Liver (tissue), 9 donors: ENCODE results near the gene LGALS9. TPM values are rescaled to one million over a fixed set of nuclear protein-coding genes. Genes with fewer than 3 reads are reported as not detected.

Experiments used
- DNase-seq: peaks from one replicate; pipeline ENCODE4 v3.0.0-alpha.2; 2017; ENCODE audit warnings: low spot score
- H3K27ac ChIP-seq, 2 donors: one replicate each; pipeline ENCODE4 v1.7.0; 2013; ENCODE audit warnings: inconsistent platforms in 2 of 2, low read length in 2 of 2, control low read depth in 1 of 2, low read depth in 1 of 2, mild to moderate bottlenecking in 1 of 2
- H3K27me3 ChIP-seq, 4 donors: one replicate each; pipeline versions ENCODE4 v1.6.1 to v1.7.0; 2013; ENCODE audit warnings: low read length in 3 of 4, inconsistent platforms in 1 of 4, mild to moderate bottlenecking in 1 of 4, moderate library complexity in 1 of 4; ENCODE audit not compliant: control insufficient read depth in 4 of 4, insufficient read depth in 4 of 4
- H3K36me3 ChIP-seq, 4 donors: one replicate each; pipeline versions ENCODE4 v1.6.1 to v1.7.0; 2013; ENCODE audit warnings: low read length in 3 of 4, mild to moderate bottlenecking in 3 of 4, low read depth in 1 of 4, moderate library complexity in 1 of 4; ENCODE audit not compliant: control insufficient read depth in 4 of 4, insufficient read depth in 3 of 4
- H3K4me1 ChIP-seq, 4 donors: one replicate each; pipeline versions ENCODE4 v1.6.1 to v1.7.0; 2013; ENCODE audit warnings: low read length in 3 of 4, mild to moderate bottlenecking in 3 of 4, moderate library complexity in 1 of 4; ENCODE audit not compliant: control insufficient read depth in 4 of 4, insufficient read depth in 4 of 4
- H3K4me3 ChIP-seq, 3 donors: one replicate each; pipeline versions ENCODE4 v1.6.1 to v1.7.0; 2013; ENCODE audit warnings: low read length in 3 of 3, control low read depth in 1 of 3, low read depth in 1 of 3, mild to moderate bottlenecking in 1 of 3
- H3K9ac ChIP-seq, 2 donors: one replicate each; pipeline ENCODE4 v1.7.0; 2013; ENCODE audit warnings: low read length in 2 of 2, mild to moderate bottlenecking in 2 of 2, moderate library complexity in 2 of 2, control low read depth in 1 of 2, low read depth in 1 of 2
- H3K9me3 ChIP-seq, 4 donors: one replicate each; pipeline versions ENCODE4 v1.6.1 to v1.7.0; 2013; ENCODE audit warnings: low read length in 3 of 4; ENCODE audit not compliant: control insufficient read depth in 4 of 4
- EGR1 ChIP-seq, 2 donors: IDR thresholded peaks; 2 replicates each; pipeline ENCODE4 v1.6.1; 2016 to 2018; ENCODE audit warnings: antibody characterized with exemption in 2 of 2, low read depth in 2 of 2
- FOXA1 ChIP-seq: IDR thresholded peaks from 2 replicates; pipeline ENCODE4 v1.6.1; 2016; ENCODE audit warnings: antibody characterized with exemption
- FOXA2 ChIP-seq: IDR thresholded peaks from 2 replicates; pipeline ENCODE4 v1.6.1; 2016; ENCODE audit warnings: antibody characterized with exemption
- GABPA ChIP-seq, 2 donors: IDR thresholded peaks in 1 of 2; conservative IDR thresholded peaks in 1 of 2; 2 replicates each; pipeline ENCODE4 v1.6.1; 2016; ENCODE audit warnings: antibody characterized with exemption in 2 of 2, mild to moderate bottlenecking in 1 of 2, moderate library complexity in 1 of 2
- HNF4A ChIP-seq, 2 donors: conservative IDR thresholded peaks; 2 replicates each; pipeline ENCODE4 v1.6.1; 2016; ENCODE audit warnings: antibody characterized with exemption in 2 of 2, mild to moderate bottlenecking in 2 of 2
- HNF4G ChIP-seq: IDR thresholded peaks from 2 replicates; pipeline ENCODE4 v1.6.1; 2016; ENCODE audit warnings: antibody characterized with exemption
- JUND ChIP-seq, 2 donors: IDR thresholded peaks; 2 replicates each; pipeline ENCODE4 v1.6.1; 2016; ENCODE audit warnings: antibody characterized with exemption in 2 of 2
- NR2F2 ChIP-seq: IDR thresholded peaks from 2 replicates; pipeline ENCODE4 v1.6.1; 2016; ENCODE audit warnings: antibody characterized with exemption
- RAD21 ChIP-seq, 2 donors: IDR thresholded peaks; 2 replicates each; pipeline ENCODE4 v1.6.1; 2016; ENCODE audit warnings: antibody characterized with exemption in 2 of 2, mild to moderate bottlenecking in 2 of 2
- SP1 ChIP-seq: IDR thresholded peaks from 2 replicates; pipeline ENCODE4 v1.6.1; 2018; ENCODE audit warnings: antibody characterized with exemption, mild to moderate bottlenecking
- TAF1 ChIP-seq: conservative IDR thresholded peaks from 2 replicates; pipeline ENCODE4 v1.6.1; 2016; ENCODE audit warnings: antibody characterized with exemption, mild to moderate bottlenecking
- YY1 ChIP-seq: IDR thresholded peaks from 2 replicates; pipeline ENCODE4 v1.6.1; 2016; ENCODE audit warnings: antibody characterized with exemption, mild to moderate bottlenecking
- WGBS: extraction: QIAGEN DNeasy Blood & Tissue Kit; methylation state at CpG from one replicate; pipeline ENCODE4 v1.1.7; 2013; 5-methylcytosine and 5-hydroxymethylcytosine counted together
- polyA plus RNA-seq, 2 donors: library from polyadenylated mRNA; stranded (reverse) in 1 of 2; unstranded in 1 of 2; fragments of 200-250 nt in 1 of 2; fragments of >200 nt in 1 of 2; fragmentation: Nextera tagmentation in 1 of 2; extraction: Ambion mirVana in 1 of 2; gene quantifications; one replicate each; pipeline versions ENCODE4 v1.2.1 to v1.2.3, GENCODE V29; 2013 to 2015
- total RNA-seq, 2 donors: library from RNA; depleted of rRNA; stranded (reverse); fragments of >200 nt; gene quantifications; one replicate each; pipeline ENCODE4 v1.2.3, GENCODE V29; 2014
- TF ChIP-seq, protein P1 (sequence below): IDR thresholded peaks from 2 replicates; pipeline ENCODE4 v1.6.1; 2016; ENCODE audit warnings: antibody characterized with exemption, mild to moderate bottlenecking
- TF ChIP-seq, protein P2 (sequence below): IDR thresholded peaks from 2 replicates; pipeline ENCODE4 v1.6.1; 2016; ENCODE audit warnings: antibody characterized with exemption
- TF ChIP-seq, protein P3 (sequence below): IDR thresholded peaks from 2 replicates; pipeline ENCODE4 v1.6.1; 2016; ENCODE audit warnings: antibody characterized with exemption
- TF ChIP-seq, protein P4 (sequence below): IDR thresholded peaks from 2 replicates; pipeline ENCODE4 v1.6.1; 2016; ENCODE audit warnings: antibody characterized with exemption
- TF ChIP-seq, protein P5 (sequence below): fragments of 150-350 bp; IDR thresholded peaks from 2 replicates; pipeline ENCODE4 v1.5.1; 2017; ENCODE audit warnings: improper control_type of control experiment, low read depth, low read length; ENCODE audit not compliant: missing input control
- donor health status: healthy.
- donor health status: healthy.
- donor health status: healthy.
- donor health status: healthy.
- donor health status: healthy.

LGALS9 gene
- total and polyA plus RNA-seq, 4 donors: 6.1 to 24.7 (median 13.5) TPM

DNA sequence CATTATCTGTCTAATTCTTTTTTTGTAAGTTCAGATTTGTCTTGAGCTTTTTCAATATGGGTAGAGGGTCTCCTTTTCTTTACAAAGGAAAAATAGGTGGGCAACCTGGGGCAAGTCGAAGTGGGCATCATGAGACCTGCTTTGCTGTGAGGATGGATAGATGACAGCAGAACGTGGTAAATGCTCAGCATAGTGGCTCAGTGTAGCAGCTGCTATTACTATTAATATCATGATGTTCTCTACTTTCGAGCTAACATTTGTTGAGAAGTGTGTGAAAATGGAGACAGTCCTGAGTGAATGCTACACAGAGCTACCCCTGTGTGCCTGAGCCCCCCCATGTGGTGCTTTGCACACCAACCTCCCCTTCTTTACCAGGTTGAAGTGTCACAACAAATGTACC is 39.0 kb upstream of the LGALS9 start:
- no peaks in the 10 kb centered on the region for H3K27me3 ChIP-seq
- no peak overlapping the region for H3K9ac ChIP-seq
- WGBS: 93% methylated on average over 3 of the region's 3 CpGs
- H3K4me3 ChIP-seq: no peak overlapping the region
- TF ChIP-seq EGR1 (IDR thresholded peaks at IDR 0.05; ENCODE audit: low read depth in 2 of 2): no peak
- no peak for TF ChIP-seq YY1
- TF ChIP-seq NR2F2: no peak
- no peak for TF ChIP-seq SP1
- TF ChIP-seq JUND (IDR thresholded peaks at IDR 0.05): no peak
- TF ChIP-seq HNF4A (conservative IDR thresholded peaks at IDR 0.05): no peak
- no peak for TF ChIP-seq FOXA1
- TF ChIP-seq, protein P1, sequence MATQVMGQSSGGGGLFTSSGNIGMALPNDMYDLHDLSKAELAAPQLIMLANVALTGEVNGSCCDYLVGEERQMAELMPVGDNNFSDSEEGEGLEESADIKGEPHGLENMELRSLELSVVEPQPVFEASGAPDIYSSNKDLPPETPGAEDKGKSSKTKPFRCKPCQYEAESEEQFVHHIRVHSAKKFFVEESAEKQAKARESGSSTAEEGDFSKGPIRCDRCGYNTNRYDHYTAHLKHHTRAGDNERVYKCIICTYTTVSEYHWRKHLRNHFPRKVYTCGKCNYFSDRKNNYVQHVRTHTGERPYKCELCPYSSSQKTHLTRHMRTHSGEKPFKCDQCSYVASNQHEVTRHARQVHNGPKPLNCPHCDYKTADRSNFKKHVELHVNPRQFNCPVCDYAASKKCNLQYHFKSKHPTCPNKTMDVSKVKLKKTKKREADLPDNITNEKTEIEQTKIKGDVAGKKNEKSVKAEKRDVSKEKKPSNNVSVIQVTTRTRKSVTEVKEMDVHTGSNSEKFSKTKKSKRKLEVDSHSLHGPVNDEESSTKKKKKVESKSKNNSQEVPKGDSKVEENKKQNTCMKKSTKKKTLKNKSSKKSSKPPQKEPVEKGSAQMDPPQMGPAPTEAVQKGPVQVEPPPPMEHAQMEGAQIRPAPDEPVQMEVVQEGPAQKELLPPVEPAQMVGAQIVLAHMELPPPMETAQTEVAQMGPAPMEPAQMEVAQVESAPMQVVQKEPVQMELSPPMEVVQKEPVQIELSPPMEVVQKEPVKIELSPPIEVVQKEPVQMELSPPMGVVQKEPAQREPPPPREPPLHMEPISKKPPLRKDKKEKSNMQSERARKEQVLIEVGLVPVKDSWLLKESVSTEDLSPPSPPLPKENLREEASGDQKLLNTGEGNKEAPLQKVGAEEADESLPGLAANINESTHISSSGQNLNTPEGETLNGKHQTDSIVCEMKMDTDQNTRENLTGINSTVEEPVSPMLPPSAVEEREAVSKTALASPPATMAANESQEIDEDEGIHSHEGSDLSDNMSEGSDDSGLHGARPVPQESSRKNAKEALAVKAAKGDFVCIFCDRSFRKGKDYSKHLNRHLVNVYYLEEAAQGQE: no peak
- TF ChIP-seq, protein P2, sequence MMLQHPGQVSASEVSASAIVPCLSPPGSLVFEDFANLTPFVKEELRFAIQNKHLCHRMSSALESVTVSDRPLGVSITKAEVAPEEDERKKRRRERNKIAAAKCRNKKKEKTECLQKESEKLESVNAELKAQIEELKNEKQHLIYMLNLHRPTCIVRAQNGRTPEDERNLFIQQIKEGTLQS: no peak
- TF ChIP-seq, protein P3, sequence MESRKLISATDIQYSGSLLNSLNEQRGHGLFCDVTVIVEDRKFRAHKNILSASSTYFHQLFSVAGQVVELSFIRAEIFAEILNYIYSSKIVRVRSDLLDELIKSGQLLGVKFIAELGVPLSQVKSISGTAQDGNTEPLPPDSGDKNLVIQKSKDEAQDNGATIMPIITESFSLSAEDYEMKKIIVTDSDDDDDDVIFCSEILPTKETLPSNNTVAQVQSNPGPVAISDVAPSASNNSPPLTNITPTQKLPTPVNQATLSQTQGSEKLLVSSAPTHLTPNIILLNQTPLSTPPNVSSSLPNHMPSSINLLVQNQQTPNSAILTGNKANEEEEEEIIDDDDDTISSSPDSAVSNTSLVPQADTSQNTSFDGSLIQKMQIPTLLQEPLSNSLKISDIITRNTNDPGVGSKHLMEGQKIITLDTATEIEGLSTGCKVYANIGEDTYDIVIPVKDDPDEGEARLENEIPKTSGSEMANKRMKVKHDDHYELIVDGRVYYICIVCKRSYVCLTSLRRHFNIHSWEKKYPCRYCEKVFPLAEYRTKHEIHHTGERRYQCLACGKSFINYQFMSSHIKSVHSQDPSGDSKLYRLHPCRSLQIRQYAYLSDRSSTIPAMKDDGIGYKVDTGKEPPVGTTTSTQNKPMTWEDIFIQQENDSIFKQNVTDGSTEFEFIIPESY: no peak
- TF ChIP-seq, protein P4, sequence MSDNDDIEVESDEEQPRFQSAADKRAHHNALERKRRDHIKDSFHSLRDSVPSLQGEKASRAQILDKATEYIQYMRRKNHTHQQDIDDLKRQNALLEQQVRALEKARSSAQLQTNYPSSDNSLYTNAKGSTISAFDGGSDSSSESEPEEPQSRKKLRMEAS: no peak
- no peak for TF ChIP-seq HNF4G
- TF ChIP-seq, protein P5, sequence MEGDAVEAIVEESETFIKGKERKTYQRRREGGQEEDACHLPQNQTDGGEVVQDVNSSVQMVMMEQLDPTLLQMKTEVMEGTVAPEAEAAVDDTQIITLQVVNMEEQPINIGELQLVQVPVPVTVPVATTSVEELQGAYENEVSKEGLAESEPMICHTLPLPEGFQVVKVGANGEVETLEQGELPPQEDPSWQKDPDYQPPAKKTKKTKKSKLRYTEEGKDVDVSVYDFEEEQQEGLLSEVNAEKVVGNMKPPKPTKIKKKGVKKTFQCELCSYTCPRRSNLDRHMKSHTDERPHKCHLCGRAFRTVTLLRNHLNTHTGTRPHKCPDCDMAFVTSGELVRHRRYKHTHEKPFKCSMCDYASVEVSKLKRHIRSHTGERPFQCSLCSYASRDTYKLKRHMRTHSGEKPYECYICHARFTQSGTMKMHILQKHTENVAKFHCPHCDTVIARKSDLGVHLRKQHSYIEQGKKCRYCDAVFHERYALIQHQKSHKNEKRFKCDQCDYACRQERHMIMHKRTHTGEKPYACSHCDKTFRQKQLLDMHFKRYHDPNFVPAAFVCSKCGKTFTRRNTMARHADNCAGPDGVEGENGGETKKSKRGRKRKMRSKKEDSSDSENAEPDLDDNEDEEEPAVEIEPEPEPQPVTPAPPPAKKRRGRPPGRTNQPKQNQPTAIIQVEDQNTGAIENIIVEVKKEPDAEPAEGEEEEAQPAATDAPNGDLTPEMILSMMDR: no peak
- peaks cover 0 to 13% (median 0%) of the 10 kb centered on the region in 4 donors for H3K36me3 ChIP-seq
- H3K9me3 ChIP-seq: no peaks in the 10 kb centered on the region
- H3K4me1 ChIP-seq: no peaks in the 10 kb centered on the region
- H3K27ac ChIP-seq: no peak overlapping the region
- DNase-seq: no peak

DNA sequence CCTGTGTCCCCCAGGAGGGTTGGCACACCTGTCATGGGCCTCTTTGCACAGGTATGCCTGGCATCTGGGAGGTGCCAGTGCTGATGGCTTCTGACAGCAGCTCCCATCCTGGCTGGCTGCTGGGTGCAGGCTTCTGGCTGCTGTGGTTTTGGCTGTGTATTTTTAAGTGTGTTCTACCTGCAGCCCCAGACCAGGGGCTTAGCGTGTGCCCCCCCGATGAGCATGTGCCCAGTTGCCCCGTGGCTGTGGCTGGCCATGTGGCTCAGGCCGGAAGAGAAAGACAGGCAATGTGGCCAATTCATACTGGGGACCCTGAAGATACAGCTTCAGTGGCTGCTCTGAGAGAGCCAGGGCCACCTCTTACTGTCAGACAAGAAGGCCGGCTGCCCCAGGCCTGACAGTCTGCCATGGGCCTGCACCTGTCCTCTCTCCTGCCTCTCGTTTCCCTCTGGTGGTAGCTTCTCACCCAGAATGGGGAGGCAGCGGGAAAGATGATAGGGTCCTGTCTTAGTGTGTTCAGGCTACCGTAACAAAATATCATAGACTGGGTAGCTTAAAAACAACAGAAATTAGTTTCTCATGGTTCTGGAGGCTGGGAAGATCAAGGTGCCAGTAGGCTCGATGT is 37.6 kb upstream of the LGALS9 start:
- DNase-seq: no peak
- Histone ChIP-seq H3K9me3 (no peaks in the 10 kb centered on the region), H3K27me3 (no peaks in the 10 kb centered on the region), H3K4me3 (no peak overlapping the region), H3K9ac (no peak overlapping the region), H3K4me1 (no peaks in the 10 kb centered on the region), H3K27ac (no peak overlapping the region), H3K36me3 (peaks cover 0 to 13% (median 0%) of the 10 kb centered on the region in 4 donors)
- 97% methylated on average over 9 of the region's 9 CpGs for WGBS
- TF ChIP-seq, protein P5: no peak
- no peak for TF ChIP-seq YY1
- TF ChIP-seq TAF1: no peak
- TF ChIP-seq FOXA1: no peak
- TF ChIP-seq NR2F2: no peak
- no peak for TF ChIP-seq GABPA (IDR thresholded peaks at IDR 0.05 in 1 of 2, conservative IDR thresholded peaks at IDR 0.05 in 1 of 2)
- TF ChIP-seq HNF4G: no peak
- TF ChIP-seq, protein P3: no peak
- no peak for TF ChIP-seq HNF4A (conservative IDR thresholded peaks at IDR 0.05)
- no peak for TF ChIP-seq EGR1 (IDR thresholded peaks at IDR 0.05; ENCODE audit: low read depth in 2 of 2)
- TF ChIP-seq, protein P4: no peak
- TF ChIP-seq, protein P2: no peak
- TF ChIP-seq SP1: no peak
- TF ChIP-seq RAD21 (IDR thresholded peaks at IDR 0.05): no peak
- no peak for TF ChIP-seq FOXA2
